Measurements from ENCODE around the gene PABPN1L. TPM values are rescaled to one million over a fixed set of nuclear protein-coding genes. Genes with fewer than 3 reads are reported as not detected.

PABPN1L gene
- total RNA-seq, 3 donors from 2014 or later = not detected

DNA sequence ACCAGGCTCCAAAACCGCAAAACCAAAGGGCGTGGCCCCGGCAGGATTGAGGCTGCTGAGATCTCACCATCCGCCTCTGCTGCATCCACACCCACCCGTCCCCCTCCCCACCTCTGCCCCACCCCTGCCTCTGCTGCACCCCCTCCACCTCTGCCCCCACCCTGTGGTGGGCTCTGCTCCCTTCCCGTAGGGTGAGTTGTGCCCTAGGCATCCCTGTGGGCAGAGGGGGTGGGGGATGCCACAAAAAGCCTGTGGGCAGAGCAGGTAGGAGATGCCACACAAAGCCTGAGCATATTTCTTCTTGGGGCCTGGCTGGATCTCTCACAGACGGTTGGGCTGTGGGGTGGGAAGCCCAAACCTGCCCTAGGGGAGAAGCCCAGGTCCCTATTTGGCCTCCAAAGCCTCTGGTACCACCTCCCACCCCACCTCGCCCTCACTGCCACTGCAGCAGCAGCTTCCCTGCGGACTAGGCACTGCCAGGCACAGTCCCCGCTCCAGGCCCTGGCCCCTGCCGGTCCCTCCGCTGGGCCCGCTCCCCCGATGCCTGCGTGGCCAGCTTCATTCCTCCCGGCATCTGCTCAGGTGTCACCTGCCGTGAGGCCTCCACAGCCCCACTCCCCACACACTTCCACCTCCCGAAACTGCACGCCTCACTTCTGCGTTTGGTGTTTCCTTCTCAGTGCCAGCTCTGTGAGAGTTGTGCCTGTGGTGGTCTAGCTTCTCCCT lies 11.3 kb upstream of the PABPN1L start:
- DNase-seq (ENCODE audit: low spot score in 2 of 2) = no peak
- Histone ChIP-seq H3K27me3 (no peaks in the 10 kb centered on the region), H3K36me3 (no peaks in the 10 kb centered on the region), H3K9me3 (no peaks in the 10 kb centered on the region), H3K4me3 (no peak overlapping the region), H3K4me1 (no peaks in the 10 kb centered on the region), H3K27ac (no peak overlapping the region)
- intact Hi-C loops (cut with DNase I; ENCODE audit: low total_unique reads) = no loop called here
- TF ChIP-seq POLR2AphosphoS5 (IDR thresholded peaks at IDR 0.05) = no peak
- no peak for TF ChIP-seq POLR2A (IDR thresholded peaks at IDR 0.05)
- TF ChIP-seq, protein P1, sequence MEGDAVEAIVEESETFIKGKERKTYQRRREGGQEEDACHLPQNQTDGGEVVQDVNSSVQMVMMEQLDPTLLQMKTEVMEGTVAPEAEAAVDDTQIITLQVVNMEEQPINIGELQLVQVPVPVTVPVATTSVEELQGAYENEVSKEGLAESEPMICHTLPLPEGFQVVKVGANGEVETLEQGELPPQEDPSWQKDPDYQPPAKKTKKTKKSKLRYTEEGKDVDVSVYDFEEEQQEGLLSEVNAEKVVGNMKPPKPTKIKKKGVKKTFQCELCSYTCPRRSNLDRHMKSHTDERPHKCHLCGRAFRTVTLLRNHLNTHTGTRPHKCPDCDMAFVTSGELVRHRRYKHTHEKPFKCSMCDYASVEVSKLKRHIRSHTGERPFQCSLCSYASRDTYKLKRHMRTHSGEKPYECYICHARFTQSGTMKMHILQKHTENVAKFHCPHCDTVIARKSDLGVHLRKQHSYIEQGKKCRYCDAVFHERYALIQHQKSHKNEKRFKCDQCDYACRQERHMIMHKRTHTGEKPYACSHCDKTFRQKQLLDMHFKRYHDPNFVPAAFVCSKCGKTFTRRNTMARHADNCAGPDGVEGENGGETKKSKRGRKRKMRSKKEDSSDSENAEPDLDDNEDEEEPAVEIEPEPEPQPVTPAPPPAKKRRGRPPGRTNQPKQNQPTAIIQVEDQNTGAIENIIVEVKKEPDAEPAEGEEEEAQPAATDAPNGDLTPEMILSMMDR (IDR thresholded peaks at IDR 0.05) = no peak

DNA sequence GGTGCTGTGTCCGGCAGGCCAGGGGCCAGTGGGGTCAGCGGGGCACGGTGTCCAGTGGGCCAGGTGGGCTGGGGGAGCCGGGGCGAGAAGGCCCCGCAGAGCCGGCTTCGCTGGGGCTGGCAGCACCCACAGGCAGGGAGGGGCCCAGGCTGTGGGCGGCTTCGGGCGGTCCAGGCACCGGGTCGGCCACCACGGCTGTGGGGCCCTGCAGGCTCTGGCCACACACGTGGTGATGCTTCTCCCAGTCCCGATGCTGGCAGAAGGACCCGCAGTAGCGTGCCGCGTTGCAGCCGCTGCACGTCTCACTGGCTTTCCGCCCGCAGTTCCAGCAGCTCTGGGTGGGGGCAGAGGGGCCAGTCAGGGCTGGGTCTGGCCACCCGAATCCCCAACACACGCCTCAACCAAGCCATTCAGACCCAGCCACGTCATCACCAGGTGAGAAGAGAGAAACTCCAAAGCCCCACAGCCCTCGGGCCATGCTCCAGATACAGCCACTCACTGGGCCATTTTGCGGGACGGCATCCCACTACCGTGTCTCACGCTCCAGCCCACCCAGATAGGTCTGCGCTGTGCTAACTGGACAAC lies 10.6 kb upstream of the PABPN1L start:
- no peaks in the 10 kb centered on the region for H3K9me3 ChIP-seq
- no peaks in the 10 kb centered on the region for H3K36me3 ChIP-seq
- H3K4me1 ChIP-seq = no peaks in the 10 kb centered on the region
- DNase-seq (ENCODE audit: low spot score in 2 of 2) = no peak
- TF ChIP-seq POLR2AphosphoS5 (IDR thresholded peaks at IDR 0.05) = no peak
- TF ChIP-seq POLR2A (IDR thresholded peaks at IDR 0.05) = no peak
- intact Hi-C loops (cut with DNase I; ENCODE audit: low total_unique reads) = no loop called here
- no peak overlapping the region for H3K27ac ChIP-seq
- no peak overlapping the region for H3K4me3 ChIP-seq
- H3K27me3 ChIP-seq = no peaks in the 10 kb centered on the region

DNA sequence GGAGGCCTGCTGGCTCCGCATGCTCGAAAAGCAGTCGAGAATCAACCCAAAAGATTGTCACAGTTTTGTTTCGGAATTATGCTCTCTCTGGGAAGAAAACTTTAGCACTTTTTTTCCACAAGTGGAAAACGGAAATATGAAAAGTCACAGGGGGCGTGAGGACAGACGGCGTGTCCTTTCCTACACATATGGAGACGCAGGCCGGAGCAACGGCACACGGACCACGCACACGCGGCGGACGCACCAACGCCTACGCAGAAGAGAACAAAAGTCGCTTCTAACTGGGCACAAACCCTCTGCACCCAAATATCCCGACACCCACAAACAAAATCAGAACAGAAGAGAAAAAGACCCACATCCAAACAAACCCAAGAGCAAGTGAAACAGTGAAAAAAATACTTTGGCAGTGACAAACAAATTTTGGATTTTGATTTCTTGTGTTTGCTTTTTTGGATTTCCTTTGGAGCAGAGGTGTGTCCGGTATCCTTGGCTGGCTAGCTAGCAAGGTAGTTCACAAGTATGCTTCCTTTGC lies 9.3 kb upstream of the PABPN1L start:
- Histone ChIP-seq H3K9me3 (no peaks in the 10 kb centered on the region), H3K27me3 (peaks cover 0 to 5% of the 10 kb centered on the region in 2 donors), H3K27ac (no peak overlapping the region), H3K4me1 (no peaks in the 10 kb centered on the region), H3K36me3 (no peaks in the 10 kb centered on the region), H3K4me3 (no peak overlapping the region)
- intact Hi-C loops (cut with DNase I; ENCODE audit: low total_unique reads) = no loop called here
- TF ChIP-seq POLR2A (IDR thresholded peaks at IDR 0.05) = no peak
- TF ChIP-seq POLR2AphosphoS5 (IDR thresholded peaks at IDR 0.05) = no peak
- TF ChIP-seq, protein P1 (IDR thresholded peaks at IDR 0.05) = no peak
- DNase-seq (ENCODE audit: low spot score in 2 of 2) = no peak

DNA sequence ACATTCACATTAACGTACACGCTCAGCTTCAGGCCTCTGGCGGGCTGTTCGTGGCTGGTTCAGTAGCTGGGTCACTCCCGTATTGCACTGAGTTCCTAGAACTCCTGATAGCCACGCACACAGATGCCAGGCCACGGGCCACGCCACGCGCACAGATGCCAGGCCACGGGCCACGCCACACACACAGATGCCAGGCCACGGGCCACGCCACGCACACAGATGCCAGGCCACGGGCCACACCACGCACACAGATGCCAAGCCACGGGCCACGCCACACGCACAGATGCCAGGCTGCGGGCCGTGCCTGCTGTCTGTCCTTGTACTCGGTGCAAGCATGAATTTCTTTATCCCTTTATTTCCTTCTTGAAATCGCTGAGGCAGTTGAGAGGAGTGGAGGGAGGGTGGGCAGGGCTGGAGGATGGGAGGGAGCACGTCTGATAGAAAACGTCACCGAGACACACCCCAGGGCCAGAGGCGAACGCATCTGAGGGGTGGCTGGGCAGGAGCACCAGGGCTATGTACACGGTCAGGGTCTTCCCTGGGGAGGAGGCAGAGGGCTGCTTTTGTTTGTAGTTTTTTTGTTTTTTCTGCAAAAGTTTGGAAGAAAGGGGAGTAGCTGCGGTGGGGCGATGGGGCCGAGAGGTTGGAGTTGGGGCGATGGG lies 8.6 kb upstream of the PABPN1L start:
- TF ChIP-seq POLR2AphosphoS5 (IDR thresholded peaks at IDR 0.05) = no peak
- TF ChIP-seq, protein P1 (IDR thresholded peaks at IDR 0.05) = no peak
- no peak for TF ChIP-seq POLR2A (IDR thresholded peaks at IDR 0.05)
- Histone ChIP-seq H3K9me3 (no peaks in the 10 kb centered on the region), H3K27ac (no peak overlapping the region), H3K4me3 (no peak overlapping the region), H3K36me3 (no peaks in the 10 kb centered on the region), H3K27me3 (peaks cover 0 to 11% of the 10 kb centered on the region in 2 donors), H3K4me1 (no peaks in the 10 kb centered on the region)
- no peak for DNase-seq (ENCODE audit: low spot score in 2 of 2)
- intact Hi-C loops (cut with DNase I; ENCODE audit: low total_unique reads) = no loop called here

DNA sequence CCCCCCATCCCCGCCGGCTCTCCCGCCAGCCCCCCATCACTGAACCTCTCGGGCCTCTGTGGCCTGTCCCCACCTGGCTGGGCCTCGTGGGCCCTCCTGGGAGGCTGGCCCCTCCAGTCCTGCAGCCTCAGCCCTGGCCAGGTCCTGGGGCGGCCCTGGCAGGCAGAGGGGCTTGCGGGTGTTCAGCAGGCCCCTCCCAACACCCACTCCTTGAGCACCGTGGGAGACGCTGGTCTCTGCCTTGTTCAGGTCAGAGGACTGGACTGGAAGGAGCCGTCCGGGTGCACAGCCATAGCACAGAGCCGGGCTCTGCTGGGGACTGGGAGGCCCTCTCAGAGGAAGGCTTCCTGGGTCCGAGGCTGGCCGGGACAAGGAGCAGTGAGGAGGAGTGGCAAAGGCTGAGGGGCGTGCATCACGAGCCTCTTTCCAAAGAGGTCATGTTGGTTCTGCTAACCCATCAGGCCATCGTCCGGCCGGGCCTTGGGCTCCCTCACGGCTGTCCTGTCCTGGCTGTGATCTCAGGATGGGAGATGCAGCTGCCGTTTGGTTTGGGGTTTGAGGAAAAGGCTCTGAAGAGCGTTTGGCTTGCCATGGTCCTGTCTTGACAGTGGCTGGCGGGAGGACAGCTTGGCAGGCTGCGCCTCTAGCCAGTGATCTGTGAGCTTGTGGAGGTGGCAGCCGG lies 6.3 kb upstream of the PABPN1L start:
- Histone ChIP-seq H3K4me3 (no peak overlapping the region), H3K9me3 (no peaks in the 10 kb centered on the region), H3K36me3 (no peaks in the 10 kb centered on the region), H3K4me1 (no peaks in the 10 kb centered on the region), H3K27ac (no peak overlapping the region), H3K27me3 (peaks cover 0 to 11% of the 10 kb centered on the region in 2 donors)
- intact Hi-C loops (cut with DNase I; ENCODE audit: low total_unique reads) = no loop called here
- TF ChIP-seq, protein P1 (IDR thresholded peaks at IDR 0.05) = no peak
- TF ChIP-seq POLR2AphosphoS5 (IDR thresholded peaks at IDR 0.05) (no peak), POLR2A (IDR thresholded peaks at IDR 0.05) (no peak)
- DNase-seq (ENCODE audit: low spot score in 2 of 2) = no peak
